CD4-positive, alpha-beta T cell treated with Interleukin-1 beta for 1 hour (primary cell): Measurements from ENCODE around the gene RABGGTA.
A peak's percentile ranks its signal among the peaks of the same experiment; 100 is the strongest.
"Not testable (repeated sequence)": the region's sequence is repeated elsewhere in the genome, so short reads cannot be mapped to it uniquely, and the experiment has no call there.

ENCODE experiments used
- DNase-seq, 2 donors: peaks; one replicate each; pipeline ENCODE4 v3.0.0-alpha.2; 2020 to 2022

Gene RABGGTA

GRCh38 chr14:24260026-24260779, 11.2 kb downstream of the RABGGTA start:
- DNase-seq, result no peak

GRCh38 chr14:24259282-24260025, 11.9 kb downstream of the RABGGTA start:
- no peak for DNase-seq

- DNase-seq, result no peak
Measured at GRCh38 chr14:24258548-24259265, 12.7 kb downstream of the RABGGTA start.

- no peak for DNase-seq
Measured at GRCh38 chr14:24258119-24258518, 13.3 kb downstream of the RABGGTA start.

GRCh38 chr14:24256960-24257359, 14.4 kb downstream of the RABGGTA start:
- no peak for DNase-seq

DNA sequence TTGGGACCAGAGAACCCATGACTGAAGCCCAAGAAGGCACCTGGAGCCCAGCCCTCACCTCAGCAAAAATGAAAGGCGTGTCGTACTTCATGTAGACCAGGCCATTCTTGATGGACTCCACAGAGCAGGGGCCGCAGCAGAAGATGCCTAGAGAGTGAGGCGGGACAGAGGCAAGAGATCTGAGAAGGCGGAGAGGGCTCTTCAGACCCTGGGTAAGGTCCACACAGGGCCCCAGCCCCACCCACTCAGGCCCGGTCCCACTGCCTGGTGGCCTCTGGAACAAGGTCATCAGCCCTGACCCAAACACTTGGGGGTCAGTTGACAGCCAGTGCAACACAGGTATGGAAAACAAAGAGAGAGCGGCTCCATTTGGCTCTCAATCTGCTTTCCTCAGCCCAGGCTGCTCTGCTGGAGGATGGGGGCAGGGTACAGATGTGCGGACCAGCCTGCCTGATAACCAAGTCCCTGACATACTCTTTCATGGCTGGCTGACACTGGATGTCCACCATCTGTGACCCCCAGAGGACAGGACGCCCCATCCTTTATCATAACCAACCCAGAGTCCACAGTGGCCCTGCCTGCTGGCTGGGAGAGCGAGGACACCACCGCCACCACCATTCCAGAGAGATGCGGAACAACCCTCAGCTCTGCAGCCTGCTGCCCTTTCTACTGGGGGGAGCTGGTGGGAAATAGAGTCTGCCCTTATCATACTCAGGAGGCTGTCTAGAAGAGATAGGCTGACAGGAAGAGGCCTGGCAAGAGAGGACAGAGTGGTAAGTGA, 15.3 kb downstream of the RABGGTA start:
- DNase-seq, result no peak

DNA sequence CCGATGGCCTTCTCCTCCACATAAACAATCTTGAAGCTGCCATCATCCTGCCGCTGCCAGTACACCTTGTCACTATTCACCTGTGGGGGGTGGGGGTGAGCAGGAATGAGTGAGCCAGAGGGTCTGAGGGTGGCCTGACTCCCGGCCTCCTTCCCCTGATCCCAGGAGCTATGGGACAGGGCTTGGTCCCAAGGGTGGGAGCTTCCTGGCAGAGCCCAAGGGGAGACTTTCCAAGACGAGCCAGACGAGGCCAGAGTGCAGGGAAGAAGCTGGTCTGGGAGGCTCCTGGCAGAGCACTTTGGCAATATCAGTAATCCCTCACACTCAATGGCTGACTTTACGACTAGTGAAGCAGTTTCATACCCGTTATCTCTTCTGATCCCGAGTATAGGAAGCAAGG, 16.0 kb downstream of the RABGGTA start:
- DNase-seq, result no peak

DNA sequence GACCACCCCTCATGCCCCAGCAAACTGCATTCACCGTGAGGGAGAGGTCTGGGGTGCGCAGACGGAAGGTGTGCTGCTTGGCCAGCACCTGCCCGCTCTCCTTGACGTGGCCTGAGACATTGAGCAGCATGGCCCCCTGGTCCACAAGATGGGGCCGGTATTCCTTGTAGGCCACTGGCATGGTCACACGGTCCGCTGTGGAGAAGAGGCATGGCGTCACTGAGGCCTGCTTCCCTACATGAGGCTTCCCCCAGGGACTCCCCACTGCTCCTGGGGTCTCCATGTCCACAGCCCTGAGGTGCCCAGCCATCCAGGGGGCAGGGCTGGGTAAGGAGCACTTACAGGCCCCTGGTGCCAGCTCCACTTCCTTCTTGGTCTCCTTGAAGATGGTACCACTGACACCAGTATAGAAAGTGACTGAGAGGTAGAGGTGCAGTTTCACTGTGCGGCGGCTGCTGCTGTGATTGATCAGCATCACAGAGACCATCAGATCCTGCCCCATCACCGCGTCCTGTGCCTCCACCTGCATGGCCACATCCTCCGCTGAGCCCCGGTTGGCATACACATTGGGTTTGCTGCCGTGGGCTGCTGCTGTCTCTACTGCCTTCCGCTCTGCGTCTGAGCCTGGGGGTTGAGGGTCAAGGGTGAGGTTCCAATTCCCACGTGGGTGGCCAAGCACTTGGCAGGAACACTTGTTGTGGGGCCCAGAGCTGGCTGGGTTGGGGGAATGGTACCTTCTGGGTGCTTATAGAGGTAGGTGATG, 16.6 kb downstream of the RABGGTA start:
- DNase-seq, result no peak

DNA sequence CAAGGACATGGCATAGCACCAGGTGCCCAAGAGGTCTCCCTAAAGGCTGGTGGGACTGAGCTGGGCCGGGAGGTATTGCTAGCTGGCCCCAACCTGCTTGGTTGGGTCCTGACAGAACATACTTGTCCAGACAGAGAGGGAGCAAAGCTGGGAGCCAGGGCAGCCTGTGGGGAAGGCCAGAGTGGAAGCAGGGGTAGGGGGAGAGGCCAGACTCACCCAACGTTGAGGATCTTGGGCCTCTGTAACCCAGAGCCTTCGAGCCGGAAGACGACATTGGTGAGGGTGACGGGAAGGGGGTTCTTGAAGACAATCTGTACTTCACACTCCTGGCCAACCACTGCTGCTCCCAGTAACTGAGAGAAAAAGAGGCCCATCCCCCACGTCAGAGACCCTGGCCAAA, 17.5 kb downstream of the RABGGTA start:
- DNase-seq, result no peak

- DNase-seq, result no peak
Measured at GRCh38 chr14:24252289-24253124, 18.9 kb downstream of the RABGGTA start.

GRCh38 chr14:24251880-24252288, 19.5 kb downstream of the RABGGTA start:
- DNase-seq, result no peak

DNA sequence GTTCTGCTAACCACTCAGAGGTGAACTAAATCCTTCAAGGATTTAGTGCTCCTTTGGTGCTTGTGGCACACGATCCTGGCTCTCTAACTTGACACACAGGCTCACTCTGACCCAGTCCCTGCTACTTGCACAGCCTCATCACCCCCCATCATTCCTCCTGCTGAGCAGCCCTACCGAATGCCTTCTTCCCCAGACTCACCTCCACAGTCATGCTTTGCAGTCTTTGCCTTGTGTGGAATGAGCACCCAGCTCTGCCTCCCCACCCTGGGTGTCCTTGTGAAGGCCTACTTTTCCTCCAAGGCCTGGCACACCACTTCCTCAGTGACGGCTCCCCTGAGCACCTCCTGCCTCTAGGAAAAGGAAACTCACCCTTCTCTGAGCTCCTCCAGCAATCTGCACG, 21.0 kb downstream of the RABGGTA start:
- DNase-seq, result no peak

GRCh38 chr14:24249230-24250021, 22.0 kb downstream of the RABGGTA start:
- no peak for DNase-seq

DNA sequence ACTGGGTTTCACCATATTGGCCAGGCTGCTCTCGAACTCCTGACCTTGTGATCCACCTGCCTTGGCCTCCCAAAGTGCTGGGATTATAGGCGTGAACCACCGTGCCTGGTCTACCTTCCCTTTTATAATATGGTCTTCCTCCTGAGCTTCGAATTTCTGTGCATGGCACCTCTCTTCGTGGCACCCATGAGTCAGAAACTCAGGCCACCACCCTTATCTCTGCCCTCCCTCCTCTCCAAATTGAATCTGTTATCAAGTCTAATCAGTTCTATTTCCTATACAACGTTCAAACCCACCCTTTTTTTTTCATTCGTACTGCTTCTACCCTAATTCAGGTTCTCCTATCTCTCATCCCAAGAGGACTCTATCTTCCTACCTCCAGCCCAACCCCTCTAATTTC, 24.0 kb downstream of the RABGGTA start:
- no peak for DNase-seq

DNA sequence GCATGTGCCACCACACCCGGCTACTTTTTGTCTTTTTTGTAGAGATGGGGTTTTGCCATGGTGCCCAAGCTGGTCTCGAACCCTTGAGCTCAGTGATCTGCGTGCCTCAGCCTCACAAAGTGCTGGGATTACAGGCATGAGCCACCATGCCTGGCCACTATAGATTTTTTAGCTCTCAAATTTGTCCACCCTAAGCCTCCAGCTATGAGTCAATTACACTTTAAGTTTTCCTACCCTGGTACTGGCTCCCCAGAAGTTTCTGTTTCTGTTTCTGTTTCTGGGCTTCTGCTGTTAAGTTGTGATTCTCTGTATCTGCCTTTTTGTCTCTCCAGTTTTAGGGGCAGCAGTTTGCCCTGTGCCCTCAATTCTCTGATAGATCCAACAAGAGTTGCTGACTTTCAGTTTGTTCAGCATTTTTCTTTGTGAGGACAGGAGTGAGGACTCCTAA, 24.6 kb downstream of the RABGGTA start:
- DNase-seq, result peak in 1 of 2 donors; percentile 63

DNA sequence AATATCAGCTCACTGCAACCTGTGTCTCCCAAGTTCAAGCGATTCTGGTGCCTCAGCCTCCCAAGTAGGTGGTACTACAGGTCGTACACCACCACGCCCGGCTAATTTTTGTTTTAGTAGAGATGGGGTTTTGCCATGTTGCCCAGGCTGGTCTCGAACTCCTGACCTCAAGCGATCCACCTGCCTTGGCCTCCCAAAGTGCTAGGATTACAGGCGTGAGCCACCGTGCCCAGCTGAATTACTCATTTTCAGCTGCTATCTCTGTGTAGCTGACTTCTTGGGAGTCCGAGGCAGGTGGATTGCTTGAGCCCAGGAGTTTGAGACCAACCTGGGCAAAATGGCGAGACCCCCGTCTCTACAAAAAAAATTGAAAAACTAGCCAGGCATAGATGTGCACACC, 26.0 kb downstream of the RABGGTA start:
- not testable (repeated sequence) for DNase-seq

DNA sequence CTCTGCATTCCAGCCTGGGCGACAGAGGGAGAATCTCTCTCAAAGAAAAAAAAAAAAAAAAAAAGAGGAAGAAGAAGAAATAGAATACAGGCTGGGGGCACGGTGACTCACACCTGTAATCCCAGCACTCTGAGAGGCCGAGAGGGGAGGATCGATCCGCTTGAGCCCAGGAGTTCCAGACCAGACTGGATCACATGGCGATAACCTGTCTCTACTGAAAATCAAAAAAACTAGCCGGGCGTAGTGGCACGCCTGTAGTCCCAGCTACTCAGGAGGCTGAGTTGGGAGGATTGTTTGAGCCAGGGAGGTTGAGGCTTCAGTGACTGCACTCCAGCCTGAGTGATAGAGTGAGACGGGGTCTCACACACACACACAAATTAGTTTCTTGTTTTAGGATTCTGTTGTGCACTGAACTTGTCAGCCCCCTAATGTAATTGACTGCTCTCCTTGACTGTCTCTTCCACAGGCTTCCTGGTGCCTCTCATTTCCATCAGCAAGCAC, 28.0 kb downstream of the RABGGTA start:
- DNase-seq, result peak; percentile 15 to 46

- peak; percentile 93 to 94 for DNase-seq
Measured at GRCh38 chr14:24241829-24242443, 29.5 kb downstream of the RABGGTA start.

GRCh38 chr14:24240110-24240918, 31.1 kb downstream of the RABGGTA start:
- no peak for DNase-seq
